HEK293 (cell line): ENCODE results near the gene EME1.

Experiments
- CTCF ChIP-seq: fragments of 450-650 bp; formaldehyde crosslinking; IDR thresholded peaks from 2 replicates; pipeline ENCODE4 v1.5.1; 2016; ENCODE audit warnings: missing biosample characterization, missing genetic modification characterization
- GLI4 ChIP-seq: fragments of 450-650 bp; formaldehyde crosslinking; IDR thresholded peaks from 2 replicates; pipeline ENCODE4 v1.5.1; 2016; ENCODE audit warnings: missing biosample characterization, missing genetic modification characterization
- KLF9 ChIP-seq: fragments of 450-650 bp; formaldehyde crosslinking; IDR thresholded peaks from 2 replicates; pipeline ENCODE4 v1.5.1; 2016; ENCODE audit warnings: missing biosample characterization, missing genetic modification characterization, low read depth
- RBAK ChIP-seq: fragments of 450-650 bp; formaldehyde crosslinking; IDR thresholded peaks from 2 replicates; pipeline ENCODE4 v1.5.1; 2016; ENCODE audit warnings: missing biosample characterization, missing genetic modification characterization
- SP2 ChIP-seq: fragments of 450-650 bp; formaldehyde crosslinking; IDR thresholded peaks from 2 replicates; pipeline ENCODE4 v1.5.1; 2016; ENCODE audit warnings: missing biosample characterization, missing genetic modification characterization
- TCF7L2 ChIP-seq: IDR thresholded peaks from 2 replicates; pipeline ENCODE4 v1.6.1; 2011; ENCODE audit warnings: low read depth, mild to moderate bottlenecking, inconsistent platforms, low read length, moderate library complexity, borderline replicate concordance
- ZNF514 ChIP-seq: fragments of 450-650 bp; formaldehyde crosslinking; IDR thresholded peaks from 2 replicates; pipeline ENCODE4 v1.5.1; 2016; ENCODE audit warnings: missing biosample characterization, missing genetic modification characterization
- ZNF830 ChIP-seq: fragments of 450-650 bp; IDR thresholded peaks from 2 replicates; pipeline ENCODE4 v1.5.0; 2018; ENCODE audit warnings: missing biosample characterization, missing genetic modification characterization, low read depth, mild to moderate bottlenecking, moderate library complexity

- TF ChIP-seq ZNF830 (tag by site-specific recombination) (no peak), CTCF (tag by site-specific recombination) (no peak), SP2 (tag by site-specific recombination) (no peak), GLI4 (tag by site-specific recombination) (no peak), ZNF514 (no peak), KLF9 (tag by site-specific recombination) (no peak), TCF7L2 (no peak), RBAK (tag by site-specific recombination) (no peak)
These were observed 20.8 kb upstream of the EME1 start for GRCh38 chr17:50352072-50352692.
